ENCODE results near the gene GPR107. TPM values are rescaled to one million over a fixed set of nuclear protein-coding genes. Genes with fewer than 3 reads are reported as not detected.

GPR107 gene
- polyA plus RNA-seq, 3 donors: 53.8 to 56.0 (median 54.4) TPM

DNA sequence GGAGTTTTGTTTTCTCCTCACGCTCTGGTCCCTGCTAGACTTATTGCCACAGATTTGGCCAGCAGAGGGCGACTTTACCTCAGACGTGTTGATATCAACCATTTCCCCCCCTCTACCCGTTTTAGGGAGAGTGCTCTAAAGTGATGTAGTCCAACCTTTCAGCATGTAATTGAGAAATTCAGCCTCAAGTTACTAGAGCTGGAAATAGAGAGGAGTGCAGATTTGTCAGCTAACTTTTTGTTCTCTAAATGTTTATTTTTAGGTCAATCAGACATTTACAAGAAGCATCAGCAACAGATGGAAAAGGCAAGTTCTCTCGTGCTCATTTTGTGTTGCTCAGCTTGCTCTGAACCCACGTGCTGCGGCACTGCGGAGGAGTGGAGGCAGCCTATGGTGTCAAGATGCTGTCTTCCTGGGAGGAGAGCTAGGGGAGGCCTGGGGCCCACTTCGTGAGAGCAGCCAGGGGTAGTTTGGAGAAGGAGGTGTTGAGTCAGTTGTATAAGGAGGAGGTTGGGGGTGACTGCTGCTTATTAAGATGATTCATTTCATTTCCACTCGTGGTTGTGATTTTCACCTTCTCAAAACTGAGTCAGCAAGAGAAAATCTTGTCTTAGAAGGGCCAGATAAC lies 53.6 kb downstream of the GPR107 start:
- DNase-seq (ENCODE audit: low read depth in 3 of 3, low spot score in 2 of 3): peak; percentile 75 to 78 (median 76)

DNA sequence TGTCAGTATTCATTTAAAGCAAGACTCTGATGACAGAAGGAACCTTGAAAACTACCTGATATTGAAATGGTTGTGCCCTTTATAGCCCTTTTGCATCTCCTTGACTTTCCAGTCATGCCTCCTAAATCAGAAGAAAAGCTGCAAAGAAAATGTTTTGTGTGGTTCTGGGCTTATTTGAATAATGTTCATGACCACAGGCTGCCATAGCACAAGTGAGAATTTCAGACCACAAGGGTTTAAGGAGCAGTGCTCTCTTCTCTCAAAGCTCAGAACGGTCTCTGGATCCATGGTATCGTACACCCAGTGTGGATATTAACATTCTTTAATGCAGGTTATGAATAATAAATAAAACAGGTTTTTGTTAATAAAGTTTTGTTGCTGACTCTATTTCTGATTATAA lies 54.2 kb downstream of the GPR107 start:
- DNase-seq (ENCODE audit: low read depth in 3 of 3, low spot score in 2 of 3): no peak

DNA sequence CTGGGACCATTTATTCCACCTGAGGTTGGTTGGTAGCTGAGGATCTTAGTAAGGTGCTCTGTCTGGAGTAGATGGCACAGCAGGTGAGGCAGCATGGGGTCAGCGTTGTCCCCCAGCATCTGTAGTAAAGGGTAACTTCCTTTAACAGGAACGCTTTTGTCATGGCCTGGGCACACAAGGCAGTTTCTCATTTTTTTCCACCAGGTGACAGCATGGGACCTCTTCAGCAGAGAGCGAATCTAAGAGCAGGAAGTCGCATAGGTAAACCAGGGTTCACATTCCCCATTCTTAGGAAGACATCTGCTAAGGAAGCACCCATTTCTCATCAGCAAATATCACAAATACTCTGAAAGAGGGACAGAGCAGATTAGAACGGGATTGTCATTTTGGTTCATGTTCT lies 56.5 kb downstream of the GPR107 start:
- no peak for DNase-seq (ENCODE audit: low read depth in 3 of 3, low spot score in 2 of 3)

DNA sequence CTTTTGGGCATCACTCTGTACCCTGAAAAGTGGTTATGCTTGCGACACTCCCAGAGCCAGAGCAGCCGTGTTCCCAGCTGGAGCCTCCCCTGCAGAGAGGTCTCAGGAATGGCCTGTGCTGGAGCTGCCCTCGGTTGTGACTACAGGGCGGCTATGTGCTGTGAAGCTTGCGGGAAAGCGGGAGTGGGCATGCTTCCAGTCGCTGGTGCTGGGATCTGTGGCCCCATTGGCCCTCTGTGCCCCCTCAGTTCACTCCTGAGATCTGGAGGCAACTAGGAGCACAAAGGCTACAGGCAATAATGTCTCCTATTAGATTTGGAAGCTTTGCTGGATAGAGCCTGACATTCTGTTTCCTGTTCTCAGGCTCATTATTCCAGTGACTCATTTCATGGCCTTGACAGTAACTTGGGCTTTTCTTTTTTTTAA lies 56.9 kb downstream of the GPR107 start:
- DNase-seq (ENCODE audit: low read depth in 3 of 3, low spot score in 2 of 3): no peak

DNA sequence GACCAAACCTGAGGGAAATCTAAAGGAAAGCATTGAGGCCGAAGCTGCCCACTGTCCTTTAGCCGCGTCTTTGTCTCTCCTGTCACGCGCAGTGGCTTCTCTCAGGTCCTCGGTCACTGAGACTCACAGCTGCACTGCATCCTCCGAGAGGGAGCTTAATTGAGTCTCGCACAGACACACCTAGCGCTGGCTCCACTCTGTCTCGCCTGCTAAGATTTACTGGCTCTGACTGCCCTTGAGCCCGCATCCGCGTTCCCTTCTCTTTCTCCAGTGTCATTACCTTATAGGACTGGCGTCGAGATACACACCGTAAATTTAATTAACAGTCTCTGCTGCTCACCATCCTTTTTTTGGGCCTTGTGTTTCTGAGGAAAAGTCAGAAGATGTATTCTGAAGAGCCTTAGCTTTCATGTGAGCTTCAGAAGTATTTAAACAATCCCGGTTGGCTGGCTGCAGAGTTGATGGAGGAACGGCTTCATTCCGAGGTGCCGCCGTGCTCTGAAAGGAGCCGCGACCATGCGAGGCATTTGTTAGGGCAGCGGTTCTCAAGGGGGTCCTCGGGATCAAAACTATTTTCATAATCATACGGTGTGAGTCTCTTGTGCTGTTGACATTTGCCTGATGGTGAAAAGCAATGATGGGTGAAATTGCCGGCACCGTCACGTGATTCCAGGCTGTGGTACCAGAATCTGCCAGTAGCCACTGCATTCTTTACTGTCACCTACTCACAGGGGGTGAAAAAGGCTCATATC lies 58.3 kb downstream of the GPR107 start:
- DNase-seq (ENCODE audit: low read depth in 3 of 3, low spot score in 2 of 3): no peak

DNA sequence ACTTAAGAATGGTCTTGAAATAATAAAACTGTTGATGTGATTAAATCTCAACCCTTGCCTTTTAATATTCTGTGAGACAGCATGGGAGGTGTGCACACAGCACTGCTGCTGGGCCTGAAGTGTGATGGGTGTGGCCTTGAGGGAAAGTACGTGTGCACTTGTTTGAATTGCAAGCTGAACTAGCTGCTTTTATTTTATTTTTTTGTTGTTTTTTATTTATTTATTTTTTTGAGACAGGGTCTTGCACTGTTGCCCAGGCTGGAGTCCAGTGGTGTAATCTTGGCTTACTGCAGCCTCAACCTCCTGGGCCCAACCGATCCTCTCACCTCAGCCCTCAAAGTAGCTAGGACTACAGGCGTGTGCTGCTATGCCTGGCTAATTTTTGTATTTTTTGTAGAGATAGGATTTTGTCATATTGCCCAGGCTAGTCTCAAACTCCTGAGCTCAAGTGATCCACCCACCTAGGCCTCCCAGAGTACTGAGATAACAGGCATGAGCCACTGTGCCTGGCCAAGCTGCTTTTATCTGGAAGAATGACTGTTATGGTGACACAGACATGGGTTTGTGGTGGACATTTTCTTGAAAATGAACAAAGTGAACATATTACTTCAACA lies 58.9 kb downstream of the GPR107 start:
- no peak for DNase-seq (ENCODE audit: low read depth in 3 of 3, low spot score in 2 of 3)

DNA sequence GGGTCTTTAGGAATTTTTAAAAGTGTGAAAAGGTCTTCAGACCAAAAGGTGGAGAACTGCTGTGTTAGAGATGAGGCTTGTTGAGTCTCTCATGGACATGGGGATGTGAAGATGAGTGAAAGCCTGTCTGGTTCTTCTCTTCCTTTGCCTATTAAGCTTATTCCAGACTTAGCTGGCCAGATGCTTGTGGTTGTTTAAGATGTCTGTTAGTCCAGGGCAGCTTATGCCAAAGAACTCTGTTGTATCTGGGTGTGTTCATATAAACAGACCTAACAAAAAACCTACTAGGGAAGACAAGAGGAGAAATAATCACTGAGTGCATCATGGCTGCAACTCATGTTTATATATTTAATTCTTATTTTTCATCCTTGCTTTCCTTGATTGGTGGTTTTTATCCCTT lies 61.0 kb downstream of the GPR107 start:
- DNase-seq (ENCODE audit: low read depth in 3 of 3, low spot score in 2 of 3): no peak

DNA sequence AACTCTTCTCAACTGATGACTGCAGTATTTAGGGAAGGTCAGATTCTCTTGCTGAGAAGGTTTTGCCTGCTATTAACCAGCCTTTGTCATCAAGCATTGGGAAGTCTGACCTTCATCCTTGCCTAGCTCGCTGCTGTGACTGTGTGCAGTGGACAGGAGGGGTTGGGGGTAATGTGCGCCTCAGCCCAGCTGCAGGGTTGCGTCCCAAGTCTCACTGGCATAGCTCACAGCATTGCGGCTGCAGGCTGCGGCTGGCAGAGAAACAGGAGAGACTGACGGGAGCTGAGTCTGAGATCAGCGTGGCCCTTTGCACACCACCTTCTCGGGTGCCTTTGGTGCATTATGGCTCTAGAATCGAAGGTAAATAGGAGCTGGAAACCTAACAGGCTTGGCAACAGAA lies 62.6 kb downstream of the GPR107 start:
- no peak for DNase-seq (ENCODE audit: low read depth in 3 of 3, low spot score in 2 of 3)

DNA sequence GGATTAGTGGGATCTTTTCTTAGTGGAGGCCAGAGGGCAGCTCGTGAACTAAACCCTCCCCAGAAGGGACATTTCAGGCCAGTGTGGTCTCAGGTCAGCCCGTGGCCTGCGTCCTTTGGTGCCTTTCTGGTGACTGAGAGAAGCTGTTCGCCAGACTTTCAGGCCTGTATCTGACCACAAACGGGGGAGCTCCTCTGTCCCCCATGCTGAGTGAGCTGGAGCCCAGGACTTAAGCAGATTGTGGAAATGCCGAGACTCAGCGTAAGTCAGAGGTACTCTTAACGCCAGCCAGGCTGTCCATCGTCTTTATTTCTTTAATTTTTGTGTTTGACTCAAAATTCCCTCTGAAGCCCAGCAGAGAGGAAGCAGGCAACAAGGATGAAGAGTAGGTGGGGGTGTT lies 63.7 kb downstream of the GPR107 start:
- no peak for DNase-seq (ENCODE audit: low read depth in 3 of 3, low spot score in 2 of 3)

DNA sequence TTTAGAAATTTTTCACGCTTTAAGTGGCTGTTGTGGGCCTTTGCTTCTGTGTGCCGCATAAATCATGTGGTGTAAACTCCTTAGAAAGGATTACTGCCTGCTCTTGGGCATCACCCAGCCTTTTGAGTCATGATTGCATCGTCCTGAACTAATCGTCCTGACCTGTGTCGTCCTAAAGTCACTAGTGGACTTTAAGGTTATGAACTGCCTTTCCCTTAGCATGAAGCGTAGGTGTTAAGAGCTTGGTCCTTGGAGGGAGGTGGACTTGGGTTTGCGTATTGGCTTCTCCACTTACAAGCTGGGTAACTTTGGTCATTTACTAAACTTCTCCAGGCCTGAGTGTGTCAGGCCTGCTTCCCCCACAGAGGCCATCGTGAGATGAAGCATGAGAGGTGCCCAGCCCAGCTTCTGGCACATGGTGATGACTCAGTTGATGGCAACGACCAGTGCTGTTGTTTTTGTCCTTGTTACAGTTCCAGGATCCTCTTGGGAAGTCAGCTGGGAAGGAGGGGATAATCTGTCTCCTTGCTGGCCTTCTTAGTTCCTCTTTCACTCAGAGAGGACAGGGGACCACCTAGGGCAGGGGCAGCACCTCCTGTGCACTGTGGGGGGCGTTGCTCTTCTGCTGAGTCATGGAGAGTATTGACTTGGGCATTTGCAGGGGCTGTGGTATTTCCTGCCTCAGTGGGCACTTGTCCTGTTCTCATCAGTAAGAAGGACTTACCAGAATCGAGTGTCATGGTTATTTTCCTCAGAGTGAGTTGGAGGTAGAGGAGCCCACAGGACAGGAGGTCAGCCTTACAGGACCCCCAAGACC lies 64.3 kb downstream of the GPR107 start:
- DNase-seq (ENCODE audit: low read depth in 3 of 3, low spot score in 2 of 3): no peak

DNA sequence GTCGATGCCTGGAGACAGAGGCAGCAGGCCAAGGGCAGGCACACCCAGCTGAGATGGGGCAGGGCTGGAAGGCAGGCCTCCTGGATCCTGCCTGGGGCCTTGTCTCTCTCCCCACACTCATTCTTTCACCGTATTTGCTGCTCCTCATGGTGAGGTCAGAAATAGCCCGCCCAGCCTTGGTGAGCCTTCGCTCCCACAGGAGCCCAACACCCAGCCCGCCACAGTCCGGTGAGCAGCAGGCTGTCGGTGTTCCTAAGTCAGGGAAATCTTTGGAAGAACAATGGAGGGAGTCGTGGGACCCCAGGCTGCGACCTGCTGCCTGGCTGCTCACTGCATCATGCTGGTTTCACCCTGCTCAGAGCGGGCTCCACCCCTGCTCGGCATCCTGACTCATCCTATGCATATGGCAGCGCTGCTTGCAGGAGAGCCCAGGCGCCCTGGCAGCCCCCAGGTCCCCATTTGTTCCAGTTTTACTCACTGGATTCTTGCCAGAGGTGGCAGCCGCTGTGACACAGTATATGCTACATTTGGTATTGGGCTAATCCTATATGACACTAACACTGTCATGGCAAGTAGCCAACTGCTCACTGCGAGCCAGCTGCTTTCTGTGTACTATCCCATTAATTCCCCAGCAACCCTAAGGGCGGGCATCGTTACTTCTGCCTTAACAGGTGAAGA lies 65.3 kb downstream of the GPR107 start:
- DNase-seq (ENCODE audit: low read depth in 3 of 3, low spot score in 2 of 3): no peak

DNA sequence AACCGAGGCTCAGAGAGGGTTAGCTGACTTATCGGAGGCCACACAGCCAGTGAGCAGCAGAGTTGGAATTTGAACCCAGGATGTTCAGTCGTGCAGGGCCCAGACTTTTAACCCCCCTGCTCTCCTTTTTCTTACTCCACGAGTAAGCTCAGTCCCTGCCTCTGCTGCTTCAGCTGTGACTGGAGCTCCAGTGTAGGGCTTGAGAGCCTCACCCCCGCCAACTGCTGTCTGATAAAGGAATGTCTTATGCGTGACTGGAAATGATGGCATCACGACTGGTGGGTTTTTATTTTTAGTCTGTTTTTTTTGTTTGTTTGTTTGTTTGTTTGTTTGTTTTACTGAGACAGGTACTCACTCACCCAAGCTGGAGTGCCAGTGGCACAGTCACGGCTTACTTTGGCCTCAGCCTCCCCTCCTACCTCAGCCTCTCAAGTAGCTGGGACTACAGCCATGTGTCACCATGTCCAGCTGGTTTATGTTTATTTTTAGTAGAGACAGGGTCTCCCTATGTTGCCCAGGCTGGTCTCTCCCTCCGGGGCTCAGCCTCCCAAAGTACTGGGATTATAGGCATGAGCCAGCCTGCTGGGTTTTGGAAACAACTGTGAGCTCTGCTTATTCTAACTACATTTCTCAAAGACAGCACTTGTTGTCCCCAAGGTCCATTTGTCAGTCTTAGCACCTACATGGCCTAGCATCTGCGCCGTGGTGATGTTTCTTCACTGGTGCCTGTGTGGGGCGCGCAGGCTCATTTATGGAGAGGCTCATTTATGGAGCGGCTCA lies 66.0 kb downstream of the GPR107 start:
- DNase-seq (ENCODE audit: low read depth in 3 of 3, low spot score in 2 of 3): no peak

DNA sequence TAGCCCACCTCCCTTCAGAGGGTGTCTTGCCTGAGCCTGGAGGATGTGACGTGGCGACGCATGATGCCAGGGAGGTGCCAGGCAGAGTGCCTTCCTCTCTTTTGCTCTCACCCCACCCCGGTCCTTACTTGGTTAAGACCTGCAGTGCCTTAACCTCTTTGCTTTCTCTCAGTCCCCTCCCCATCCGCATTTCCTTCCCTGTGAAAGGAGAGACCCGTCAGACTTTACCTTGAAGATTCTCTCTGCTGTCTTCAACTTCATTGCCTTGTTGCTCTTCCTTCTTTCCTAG lies 66.5 kb downstream of the GPR107 start:
- no peak for DNase-seq (ENCODE audit: low read depth in 3 of 3, low spot score in 2 of 3)

DNA sequence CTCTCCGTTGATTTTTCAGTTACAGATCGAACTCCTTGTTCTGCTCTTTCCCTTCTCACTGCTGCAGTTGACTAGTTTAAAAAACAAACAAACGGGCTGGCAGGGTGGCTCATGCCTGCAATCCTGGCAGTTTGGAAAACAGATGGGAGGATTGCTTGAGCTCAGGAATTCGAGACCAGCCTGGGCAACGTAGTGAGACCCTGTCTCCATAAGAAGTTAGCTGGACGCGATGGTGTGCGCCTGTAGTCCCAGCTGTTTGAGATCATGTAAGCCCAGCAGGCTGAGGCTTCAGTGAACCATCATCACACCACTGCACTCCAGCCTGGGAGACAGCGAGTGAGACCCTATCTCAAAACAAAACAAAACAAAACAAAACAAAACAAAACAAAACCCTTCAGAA lies 67.1 kb downstream of the GPR107 start:
- DNase-seq (ENCODE audit: low read depth in 3 of 3, low spot score in 2 of 3): no peak

DNA sequence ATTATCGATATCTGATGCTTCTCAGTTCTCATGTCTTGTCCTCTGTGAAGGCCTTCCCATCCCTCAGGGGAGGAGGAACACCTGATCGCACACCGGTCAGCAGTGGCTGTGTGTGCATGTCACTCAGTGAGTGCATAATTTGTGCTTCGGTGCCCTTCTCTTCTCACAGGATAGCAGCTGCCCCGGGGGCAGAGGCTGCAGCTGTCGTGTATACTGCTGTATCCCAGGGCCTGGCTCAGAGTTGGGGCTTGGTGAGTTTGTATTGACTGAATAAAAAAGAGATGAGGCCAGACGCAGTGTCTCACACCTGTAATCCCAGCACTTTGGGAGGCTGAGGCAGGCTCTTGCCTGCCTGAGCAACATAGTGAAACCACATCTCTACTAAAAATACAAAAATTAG lies 68.8 kb downstream of the GPR107 start:
- DNase-seq (ENCODE audit: low read depth in 3 of 3, low spot score in 2 of 3): no peak

DNA sequence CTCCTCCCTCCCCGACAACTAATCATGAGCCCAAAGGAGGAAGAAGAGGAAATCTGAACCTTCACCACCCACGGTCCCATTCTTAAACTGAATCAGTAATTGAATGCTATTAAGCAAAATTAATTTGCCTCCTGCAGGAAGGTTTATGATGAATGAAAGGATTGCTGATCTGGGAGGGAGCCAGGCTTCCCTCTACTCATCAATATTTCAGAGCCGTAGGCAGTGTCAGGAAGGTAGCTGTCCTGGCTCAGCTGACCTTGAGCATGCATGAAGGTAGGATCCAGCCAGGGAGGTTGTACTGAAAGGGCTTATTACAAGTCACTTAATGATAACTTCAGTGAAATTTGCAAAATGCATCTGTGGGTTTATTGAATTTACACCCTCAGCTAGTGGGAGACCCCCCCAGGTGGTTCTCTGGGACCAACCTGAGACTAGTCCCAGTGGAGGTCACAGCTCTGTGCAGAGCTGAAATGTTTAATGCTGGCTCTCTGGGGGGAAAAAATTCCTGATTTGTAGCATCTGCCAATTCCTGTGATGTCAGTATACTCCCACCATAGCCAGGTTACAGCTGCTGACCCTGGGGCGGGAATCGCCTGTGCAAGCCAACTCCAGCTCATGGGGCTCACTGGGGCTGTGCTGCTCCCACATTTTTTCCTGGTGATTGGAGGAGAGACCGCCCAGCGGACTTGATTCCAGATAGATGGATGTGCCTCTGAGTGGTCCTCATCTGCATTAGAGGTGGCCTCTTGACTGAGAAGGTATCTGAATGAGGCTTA lies 70.6 kb downstream of the GPR107 start:
- no peak for DNase-seq (ENCODE audit: low read depth in 3 of 3, low spot score in 2 of 3)

DNA sequence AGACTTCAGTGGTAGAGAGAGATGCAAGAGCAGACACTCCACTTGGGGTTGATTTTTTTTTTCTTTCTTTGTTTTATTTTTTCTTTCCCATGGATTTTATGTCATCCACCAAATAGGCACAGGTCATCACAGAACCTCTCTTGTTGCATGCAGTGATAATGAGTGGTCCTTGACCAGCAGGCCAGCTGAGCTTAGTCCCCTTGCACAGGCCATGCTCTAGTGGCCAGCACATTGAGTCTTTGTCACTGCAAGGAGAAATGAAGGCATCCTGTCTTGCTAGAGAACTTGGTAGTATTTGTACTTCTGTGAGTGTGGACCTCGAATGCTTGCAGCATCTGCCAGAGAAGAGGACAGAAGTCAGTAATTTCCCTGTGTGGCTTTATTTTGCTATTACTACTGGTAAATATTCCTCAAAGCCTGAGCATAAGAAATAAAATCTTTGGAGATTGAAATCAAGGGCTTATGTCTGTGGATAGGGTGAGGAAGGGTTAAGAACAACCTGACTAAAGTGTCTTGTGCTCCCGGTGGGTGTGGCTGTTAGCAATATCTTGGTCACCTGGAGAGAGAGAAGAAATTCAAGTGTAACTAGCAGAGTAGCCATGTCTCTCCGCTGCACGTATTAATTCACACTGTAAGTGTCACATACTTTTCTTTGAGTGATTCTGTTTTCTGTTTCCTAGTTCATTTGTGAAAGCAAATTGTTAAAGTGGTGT lies 73.2 kb downstream of the GPR107 start:
- DNase-seq (ENCODE audit: low read depth in 3 of 3, low spot score in 2 of 3): no peak

DNA sequence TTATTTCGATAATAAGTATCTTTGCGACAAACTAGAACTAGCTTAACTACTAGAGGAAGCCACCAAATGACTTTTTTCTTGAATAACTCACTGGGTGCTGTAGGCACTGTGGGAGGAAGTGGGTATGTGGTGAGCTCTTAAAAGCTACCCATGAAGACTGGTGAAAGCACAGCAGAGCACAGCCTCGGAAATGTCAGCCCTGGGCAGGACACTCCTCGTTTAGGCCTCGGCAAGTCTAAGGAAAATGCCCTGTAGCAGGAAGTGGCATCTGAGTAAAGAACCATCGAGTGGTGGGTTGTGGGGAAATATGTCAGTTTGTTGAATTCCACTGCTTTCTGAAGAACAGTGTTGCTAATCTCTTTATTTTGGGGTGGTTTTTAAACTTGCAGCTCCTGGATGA lies 74.5 kb downstream of the GPR107 start:
- no peak for DNase-seq (ENCODE audit: low read depth in 3 of 3, low spot score in 2 of 3)
